HUES64 (cell line): ENCODE data around the gene COL8A1.

Experiments used
- H3K27ac ChIP-seq: 2 replicates; pipeline ENCODE4 v1.7.0; 2013; ENCODE audit warnings: low read depth, low read length, inconsistent platforms
- H3K27me3 ChIP-seq: 2 replicates; pipeline ENCODE4 v1.6.1; 2013; ENCODE audit warnings: mild to moderate bottlenecking, low read length; ENCODE audit not compliant: insufficient read depth
- H3K36me3 ChIP-seq: 2 replicates; pipeline ENCODE4 v1.6.1; 2013; ENCODE audit warnings: mild to moderate bottlenecking, low read length; ENCODE audit not compliant: insufficient read depth
- H3K4me1 ChIP-seq: 2 replicates; pipeline ENCODE4 v1.6.1; 2013; ENCODE audit warnings: mild to moderate bottlenecking, low read length, moderate library complexity; ENCODE audit not compliant: insufficient read depth
- H3K4me3 ChIP-seq: 2 replicates; pipeline ENCODE4 v1.5.1; 2013; ENCODE audit warnings: mild to moderate bottlenecking, low read length, moderate library complexity
- H3K9ac ChIP-seq: 2 replicates; pipeline ENCODE4 v1.6.1; 2013; ENCODE audit warnings: mild to moderate bottlenecking, low read depth, low read length
- H3K9me3 ChIP-seq: 2 replicates; pipeline ENCODE4 v1.6.1; 2013; ENCODE audit warnings: low read depth, low read length; ENCODE audit not compliant: insufficient read depth
- WGBS: fragments of 150-250, 120-280 bp; methylation state at CpG from one replicate; pipeline ENCODE4 v1.1.7; 2013; ENCODE audit warnings: missing lambda C conversion rate; 5-methylcytosine and 5-hydroxymethylcytosine counted together

COL8A1 gene

GRCh38 chr3:99710094-99710493 lies 71.7 kb downstream of the COL8A1 start:
- 100% methylated on average over 1 of the region's 3 CpGs for WGBS
- Histone ChIP-seq H3K4me1 (no peaks in the 10 kb centered on the region; the same call in 1 of the 2 replicates), H3K27ac (no peak overlapping the region), H3K36me3 (no peaks in the 10 kb centered on the region), H3K9ac (no peak overlapping the region), H3K27me3 (no peaks in the 10 kb centered on the region), H3K9me3 (no peaks in the 10 kb centered on the region), H3K4me3 (no peak overlapping the region)

GRCh38 chr3:99711351-99711750 lies 73.0 kb downstream of the COL8A1 start:
- H3K27me3 ChIP-seq = no peaks in the 10 kb centered on the region
- no peak overlapping the region for H3K4me3 ChIP-seq
- no peaks in the 10 kb centered on the region for H3K36me3 ChIP-seq
- no peak overlapping the region for H3K9ac ChIP-seq
- 91% methylated on average over 4 of the region's 4 CpGs for WGBS
- H3K4me1 ChIP-seq = peaks cover 7% of the 10 kb centered on the region
- H3K27ac ChIP-seq = no peak overlapping the region
- H3K9me3 ChIP-seq = no peaks in the 10 kb centered on the region

GRCh38 chr3:99712291-99712954 lies 74.0 kb downstream of the COL8A1 start:
- H3K9ac ChIP-seq = no peak overlapping the region
- H3K27ac ChIP-seq = no peak overlapping the region
- H3K4me3 ChIP-seq = no peak overlapping the region
- no peaks in the 10 kb centered on the region for H3K36me3 ChIP-seq
- no peaks in the 10 kb centered on the region for H3K27me3 ChIP-seq
- peaks cover 14% of the 10 kb centered on the region for H3K4me1 ChIP-seq
- WGBS = 91% methylated on average over 5 of the region's 5 CpGs
- H3K9me3 ChIP-seq = no peaks in the 10 kb centered on the region

GRCh38 chr3:99713440-99713839 lies 75.0 kb downstream of the COL8A1 start:
- Histone ChIP-seq H3K27ac (no peak overlapping the region), H3K4me1 (peaks cover 16% of the 10 kb centered on the region), H3K9me3 (no peaks in the 10 kb centered on the region), H3K27me3 (no peaks in the 10 kb centered on the region), H3K9ac (no peak overlapping the region), H3K36me3 (no peaks in the 10 kb centered on the region), H3K4me3 (no peak overlapping the region)
- 82% methylated on average over 5 of the region's 5 CpGs for WGBS

GRCh38 chr3:99714146-99714545 lies 75.8 kb downstream of the COL8A1 start:
- Histone ChIP-seq H3K36me3 (no peaks in the 10 kb centered on the region), H3K4me3 (no peak overlapping the region), H3K9ac (no peak overlapping the region), H3K27me3 (no peaks in the 10 kb centered on the region), H3K9me3 (no peaks in the 10 kb centered on the region), H3K4me1 (peaks cover 17% of the 10 kb centered on the region), H3K27ac (no peak overlapping the region)
- WGBS = 96% methylated on average over 1 of the region's 1 CpG

GRCh38 chr3:99714575-99714974 lies 76.2 kb downstream of the COL8A1 start:
- no peak overlapping the region for H3K27ac ChIP-seq
- no peaks in the 10 kb centered on the region for H3K9me3 ChIP-seq
- H3K4me3 ChIP-seq = no peak overlapping the region
- H3K36me3 ChIP-seq = no peaks in the 10 kb centered on the region
- H3K4me1 ChIP-seq = peaks cover 17% of the 10 kb centered on the region
- no peaks in the 10 kb centered on the region for H3K27me3 ChIP-seq
- 98% methylated on average over 1 of the region's 2 CpGs for WGBS
- H3K9ac ChIP-seq = no peak overlapping the region

- no peak overlapping the region for H3K9ac ChIP-seq
- WGBS = 24% methylated on average over 3 of the region's 3 CpGs
- H3K36me3 ChIP-seq = no peaks in the 10 kb centered on the region
- no peaks in the 10 kb centered on the region for H3K9me3 ChIP-seq
- peaks cover 25% of the 10 kb centered on the region for H3K4me1 ChIP-seq
- H3K27ac ChIP-seq = peak overlapping the region; percentile 66
- H3K27me3 ChIP-seq = no peaks in the 10 kb centered on the region
- no peak overlapping the region for H3K4me3 ChIP-seq
These were observed 78.1 kb downstream of the COL8A1 start for GRCh38 chr3:99716463-99716995.

GRCh38 chr3:99720985-99721632 lies 82.7 kb downstream of the COL8A1 start:
- Histone ChIP-seq H3K9ac (no peak overlapping the region), H3K4me1 (peaks cover 28% of the 10 kb centered on the region), H3K27me3 (no peaks in the 10 kb centered on the region), H3K36me3 (no peaks in the 10 kb centered on the region), H3K4me3 (no peak overlapping the region), H3K9me3 (no peaks in the 10 kb centered on the region), H3K27ac (no peak overlapping the region)
- WGBS = 63% methylated on average over 8 of the region's 8 CpGs

GRCh38 chr3:99721633-99722007 lies 83.2 kb downstream of the COL8A1 start:
- no peaks in the 10 kb centered on the region for H3K36me3 ChIP-seq
- H3K27me3 ChIP-seq = no peaks in the 10 kb centered on the region
- H3K9ac ChIP-seq = no peak overlapping the region
- peaks cover 23% of the 10 kb centered on the region for H3K4me1 ChIP-seq
- 80% methylated on average over 2 of the region's 2 CpGs for WGBS
- no peak overlapping the region for H3K27ac ChIP-seq
- no peak overlapping the region for H3K4me3 ChIP-seq
- no peaks in the 10 kb centered on the region for H3K9me3 ChIP-seq

- peaks cover 15% of the 10 kb centered on the region for H3K4me1 ChIP-seq
- H3K27ac ChIP-seq = no peak overlapping the region
- H3K4me3 ChIP-seq = no peak overlapping the region
- H3K9ac ChIP-seq = no peak overlapping the region
- no peaks in the 10 kb centered on the region for H3K27me3 ChIP-seq
- H3K36me3 ChIP-seq = no peaks in the 10 kb centered on the region
- no peaks in the 10 kb centered on the region for H3K9me3 ChIP-seq
- WGBS = 85% methylated on average over 1 of the region's 1 CpG
These were observed 85.9 kb downstream of the COL8A1 start for GRCh38 chr3:99724276-99724675.

- Histone ChIP-seq H3K27ac (no peak overlapping the region), H3K4me3 (no peak overlapping the region), H3K4me1 (no peaks in the 10 kb centered on the region), H3K9ac (no peak overlapping the region), H3K36me3 (no peaks in the 10 kb centered on the region), H3K9me3 (no peaks in the 10 kb centered on the region), H3K27me3 (no peaks in the 10 kb centered on the region)
- 79% methylated on average over 1 of the region's 2 CpGs for WGBS
These were observed 92.5 kb downstream of the COL8A1 start for GRCh38 chr3:99730870-99731269.
